Stimulated activated CD8-positive, alpha-beta memory T cell treated with anti-CD3 and anti-CD28 coated beads, Interleukin-7, amount 100 ng/mL, for 24 hours (primary cell): Measurements from ENCODE around the gene DDX52.
"Not testable (repeated sequence)": the region's sequence is repeated elsewhere in the genome, so short reads cannot be mapped to it uniquely, and the experiment has no call there.

Experiments
- DNase-seq: peaks from one replicate; pipeline ENCODE4 v3.0.0-alpha.2; 2020; ENCODE audit warnings: low read depth

The DDX52 gene

GRCh38 chr17:37650419-37651003 is 7.3 kb upstream of the DDX52 start:
- DNase-seq = no peak

GRCh38 chr17:37648555-37648954 is 5.3 kb upstream of the DDX52 start:
- no peak for DNase-seq

- no peak for DNase-seq
Observed at GRCh38 chr17:37647856-37648255, 4.6 kb upstream of the DDX52 start.

- DNase-seq = no peak
Observed at GRCh38 chr17:37643869-37644268, 623 bp upstream of the DDX52 start.

- DNase-seq = no peak
Observed at GRCh38 chr17:37642681-37643080, 565 bp downstream of the DDX52 start.

GRCh38 chr17:37640015-37640414 is 3.2 kb downstream of the DDX52 start:
- DNase-seq = no peak

GRCh38 chr17:37637956-37638355 is 5.3 kb downstream of the DDX52 start:
- DNase-seq = no peak

GRCh38 chr17:37616430-37616829 is 26.8 kb downstream of the DDX52 start:
- DNase-seq = not testable (repeated sequence)

- no peak for DNase-seq
Observed at GRCh38 chr17:37614823-37615222, 28.4 kb downstream of the DDX52 start.

- no peak for DNase-seq
Observed at GRCh38 chr17:37614391-37614790, 28.9 kb downstream of the DDX52 start.

GRCh38 chr17:37610971-37611370 is 32.3 kb downstream of the DDX52 start:
- no peak for DNase-seq

- not testable (repeated sequence) for DNase-seq
Observed at GRCh38 chr17:37610041-37610420, 33.2 kb downstream of the DDX52 start.

GRCh38 chr17:37609170-37610040 is 33.8 kb downstream of the DDX52 start, which contains the start of gene SYNRG:
SYNRG (minus strand) TSS chr17:37609418; CDS start chr17:37609355, 63 bp downstream.
- DNase-seq = peak; percentile 89

- no peak for DNase-seq
Observed at GRCh38 chr17:37608351-37609169, 34.7 kb downstream of the DDX52 start.

GRCh38 chr17:37607637-37608331 is 35.5 kb downstream of the DDX52 start:
- no peak for DNase-seq

GRCh38 chr17:37605813-37606505 is 37.3 kb downstream of the DDX52 start:
- no peak for DNase-seq

GRCh38 chr17:37605081-37605480 is 38.2 kb downstream of the DDX52 start:
- DNase-seq = no peak

- DNase-seq = no peak
Observed at GRCh38 chr17:37604556-37604955, 38.7 kb downstream of the DDX52 start.

GRCh38 chr17:37598145-37598544 is 45.1 kb downstream of the DDX52 start:
- no peak for DNase-seq

GRCh38 chr17:37592291-37592690 is 51.0 kb downstream of the DDX52 start:
- DNase-seq = no peak

- DNase-seq = no peak
Observed at GRCh38 chr17:37585066-37585465, 58.2 kb downstream of the DDX52 start.
